HG02678 (cell line): ENCODE data around the gene AGPS.
"Not testable (repeated sequence)": the region's sequence is repeated elsewhere in the genome, so short reads cannot be mapped to it uniquely, and the experiment has no call there.

Experiments
- ATAC-seq: cut with Tn5 transposase; IDR thresholded peaks from one replicate; pipeline ENCODE4 v1.9.1; 2021; ENCODE audit warnings: mild to moderate bottlenecking, moderate library complexity; ENCODE audit not compliant: unreplicated experiment

The AGPS gene

GRCh38 chr2:177466337-177467195 lies 74.0 kb downstream of the AGPS start:
- ATAC-seq = no peak

DNA sequence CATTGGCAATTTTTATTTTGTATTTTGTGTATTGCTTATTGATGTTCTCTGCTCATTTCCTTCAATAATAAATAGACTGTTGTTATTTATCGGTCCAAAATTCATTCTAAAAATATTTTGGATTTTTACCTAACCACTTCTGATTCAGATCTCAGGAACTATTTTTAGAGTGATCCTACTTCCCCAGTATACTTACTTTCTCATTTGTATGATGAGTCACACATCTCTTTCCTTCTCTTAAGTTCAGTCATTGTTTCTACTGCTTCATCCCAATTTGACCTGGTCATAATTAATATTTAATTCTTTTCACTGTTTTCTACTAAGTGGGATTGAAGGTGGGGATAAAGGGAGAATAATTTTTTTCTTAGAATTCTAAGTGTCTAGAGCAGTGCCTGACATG lies 75.1 kb downstream of the AGPS start:
- no peak for ATAC-seq

GRCh38 chr2:177471990-177472389 lies 79.4 kb downstream of the AGPS start:
- no peak for ATAC-seq

GRCh38 chr2:177474301-177474700 lies 81.7 kb downstream of the AGPS start:
- no peak for ATAC-seq

DNA sequence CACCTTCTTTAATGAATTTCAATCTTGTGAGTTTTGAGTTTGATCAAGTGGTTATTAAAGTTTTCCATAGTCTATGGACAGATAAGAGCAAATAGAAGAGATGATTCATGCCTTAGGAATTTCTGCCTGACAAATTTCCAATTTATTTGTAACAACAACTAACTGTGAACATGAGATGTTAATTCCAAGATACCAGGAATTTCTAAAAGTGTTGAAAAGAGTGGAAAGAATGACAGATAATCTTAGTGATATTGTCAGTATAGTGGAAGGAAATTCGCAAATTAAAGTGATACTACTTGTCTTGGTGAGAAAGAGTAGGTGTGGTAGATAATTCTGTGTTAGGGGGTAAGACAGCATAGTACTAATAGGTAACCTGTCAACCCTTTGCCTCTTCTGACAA lies 82.4 kb downstream of the AGPS start:
- ATAC-seq = no peak

- ATAC-seq = no peak
These were observed 84.3 kb downstream of the AGPS start for GRCh38 chr2:177476897-177477296.

GRCh38 chr2:177478029-177478428 lies 85.5 kb downstream of the AGPS start:
- ATAC-seq = no peak

DNA sequence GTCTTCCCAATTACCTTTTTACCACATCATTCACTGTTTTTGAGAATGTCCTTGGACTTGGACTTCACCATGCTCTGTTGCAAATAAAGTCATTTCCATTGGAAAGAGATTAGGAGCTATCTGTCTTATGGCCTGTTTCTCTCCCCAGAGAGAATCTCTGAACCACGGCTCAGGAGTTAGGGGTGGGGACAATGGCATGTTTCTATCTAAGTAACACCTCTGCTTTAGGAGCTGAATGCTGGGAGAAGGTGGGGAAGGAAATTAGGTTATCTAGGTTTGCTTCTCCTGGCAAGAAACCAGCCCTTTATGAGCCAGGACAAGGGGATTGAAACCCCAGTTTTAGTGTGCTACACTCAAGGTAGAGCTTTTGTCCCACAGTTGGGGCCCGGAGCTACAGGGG lies 86.3 kb downstream of the AGPS start:
- ATAC-seq = no peak

GRCh38 chr2:177482195-177482594 lies 89.6 kb downstream of the AGPS start:
- no peak for ATAC-seq

- ATAC-seq = no peak
These were observed 91.0 kb downstream of the AGPS start for GRCh38 chr2:177483531-177483930.

DNA sequence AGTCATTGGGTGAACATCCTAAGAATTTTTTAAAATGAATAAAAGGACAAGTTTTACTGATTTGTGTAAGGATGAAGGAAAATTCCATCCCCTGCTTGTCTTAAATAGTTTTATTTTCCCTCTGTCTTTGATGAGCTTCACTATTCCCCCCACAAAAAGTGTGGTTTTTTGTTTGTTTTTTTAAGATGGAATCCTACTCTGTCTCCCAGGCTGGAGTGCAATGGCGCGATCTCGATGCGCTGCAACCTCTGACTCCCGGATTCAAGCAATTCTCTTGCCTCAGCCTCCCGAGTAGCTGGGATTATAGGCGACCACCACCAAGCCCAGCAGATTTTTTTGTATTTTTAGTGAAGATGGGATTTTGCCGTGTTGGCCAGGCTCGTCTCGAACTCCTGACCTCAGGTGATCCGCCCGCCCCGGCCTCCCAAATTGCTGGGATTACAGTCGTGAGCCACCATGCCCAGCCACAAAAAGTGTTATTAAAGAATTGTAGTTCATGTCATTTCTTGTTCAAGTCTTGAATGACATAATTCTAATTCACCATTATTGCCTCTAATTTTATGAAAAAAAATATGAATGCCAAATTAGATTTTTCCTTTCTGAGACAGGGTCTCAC lies 91.7 kb downstream of the AGPS start:
- no peak for ATAC-seq

GRCh38 chr2:177485657-177486056 lies 93.1 kb downstream of the AGPS start:
- not testable (repeated sequence) for ATAC-seq

- no peak for ATAC-seq
These were observed 97.2 kb downstream of the AGPS start for GRCh38 chr2:177489719-177490301.

DNA sequence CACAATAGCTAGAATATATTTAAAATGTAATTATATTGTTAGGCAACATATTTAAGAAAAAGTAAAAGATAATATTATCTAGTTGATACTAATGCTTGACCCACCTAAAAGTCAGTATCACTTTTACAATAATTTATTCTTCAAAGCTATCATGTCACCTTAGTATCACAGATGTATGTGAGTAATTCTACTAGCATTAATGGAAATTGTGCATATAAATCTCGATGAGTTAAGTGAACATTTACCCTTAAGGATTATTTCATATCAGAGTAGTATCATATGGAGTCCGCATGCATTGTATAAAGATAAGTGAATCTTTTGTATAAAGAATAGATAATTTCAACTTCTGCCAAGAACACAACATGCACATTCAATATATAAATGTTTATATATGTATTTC lies 103.4 kb downstream of the AGPS start:
- no peak for ATAC-seq

DNA sequence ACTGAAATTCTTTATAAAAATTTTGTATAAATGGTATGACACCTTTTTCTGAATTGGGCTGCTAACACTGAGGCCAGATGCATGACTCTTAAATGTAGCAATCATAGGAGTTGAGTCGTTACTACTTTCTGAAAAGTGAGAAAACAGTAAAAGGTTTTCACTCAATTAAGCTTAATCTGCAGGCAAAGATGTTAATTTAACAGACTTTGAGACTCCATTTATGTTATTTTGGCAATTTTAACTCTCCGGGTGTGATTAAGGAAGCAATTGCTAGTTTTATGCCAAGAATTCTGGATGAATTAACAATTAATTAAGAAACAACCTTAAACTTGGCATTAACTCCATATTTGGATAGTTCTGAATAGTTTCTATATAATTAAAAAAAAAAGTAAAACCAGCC lies 104.3 kb downstream of the AGPS start:
- no peak for ATAC-seq

DNA sequence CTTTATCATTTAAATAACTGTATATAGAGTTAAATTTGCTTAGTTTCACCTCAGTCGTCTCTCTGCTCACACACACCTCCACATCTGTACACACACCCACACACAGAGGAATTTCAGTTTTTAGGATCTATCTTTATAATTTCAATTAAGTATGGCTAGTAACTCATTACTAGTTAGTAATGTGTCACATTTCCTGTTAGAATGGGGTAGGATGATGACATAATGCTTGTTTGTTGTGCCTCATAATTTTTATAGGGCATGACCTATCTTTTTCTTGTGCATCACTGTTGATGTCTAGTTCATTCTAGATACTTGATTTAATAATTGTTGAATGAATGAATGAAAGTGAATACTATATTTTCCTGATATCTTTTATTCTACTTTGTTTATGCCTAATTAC lies 108.6 kb downstream of the AGPS start:
- ATAC-seq = no peak

DNA sequence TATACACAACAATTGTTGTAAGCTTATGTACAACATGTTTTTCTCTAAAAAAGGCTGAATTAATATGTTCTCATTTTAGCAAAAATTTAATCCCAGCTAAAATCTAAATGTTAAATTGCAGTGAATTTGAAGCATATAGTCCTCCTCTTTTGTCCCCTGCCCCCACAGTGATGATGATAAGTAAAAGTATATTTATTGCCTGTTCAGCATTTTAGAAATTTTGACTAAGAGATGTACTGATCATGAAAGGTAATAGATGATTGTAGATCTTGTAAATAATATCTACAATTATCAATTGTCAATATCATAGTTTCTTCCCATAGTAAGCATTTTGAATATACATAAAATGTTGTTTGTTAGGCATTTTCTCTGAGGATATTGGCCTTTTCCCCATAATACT lies 113.9 kb downstream of the AGPS start:
- ATAC-seq = no peak

- no peak for ATAC-seq
These were observed 114.4 kb downstream of the AGPS start for GRCh38 chr2:177506998-177507397.

DNA sequence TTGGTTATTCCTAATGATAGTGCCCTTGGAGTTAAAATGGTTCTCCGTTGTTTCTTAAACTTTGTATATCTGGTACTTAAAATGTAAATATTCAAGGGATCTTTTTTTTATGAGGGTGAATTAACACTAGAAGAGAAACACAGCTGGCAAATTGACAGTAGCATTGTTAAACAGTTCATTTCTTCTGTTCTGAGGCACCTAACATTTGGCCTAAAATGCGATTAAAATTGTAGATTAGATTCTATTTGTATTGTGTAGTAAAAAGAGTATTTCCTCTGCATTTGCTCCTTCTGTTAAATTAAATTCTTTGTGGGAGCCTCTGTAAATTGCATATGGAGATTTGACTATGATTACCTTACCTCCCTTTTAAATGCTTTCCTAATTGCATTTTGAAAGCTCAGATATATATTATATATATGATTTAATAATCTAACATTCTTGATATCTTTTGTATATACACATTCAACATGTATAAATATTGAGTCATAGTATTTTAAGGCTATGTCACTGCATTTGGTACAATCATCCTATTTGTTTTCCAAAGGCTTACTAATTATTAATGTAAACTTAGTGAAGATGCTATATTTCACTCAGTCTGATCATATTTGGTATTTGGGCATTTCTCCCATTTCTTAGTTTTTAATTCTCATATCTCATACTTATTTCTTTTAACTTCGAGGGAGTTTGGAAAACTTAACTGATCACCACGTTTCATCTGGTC lies 124.4 kb downstream of the AGPS start:
- no peak for ATAC-seq

- ATAC-seq = no peak
These were observed 126.2 kb downstream of the AGPS start for GRCh38 chr2:177518754-177519153.

GRCh38 chr2:177519534-177520115 lies 127.1 kb downstream of the AGPS start:
- no peak for ATAC-seq
